Activated CD8-positive, alpha-beta T cell treated with anti-CD3 and anti-CD28 coated beads, Interleukin-2, amount 10 ng/mL, durations not matched to agents 7 days and 5 days (primary cell): ENCODE measurements around the gene AXIN1. TPM values are rescaled to one million over a fixed set of nuclear protein-coding genes. Genes with fewer than 3 reads are reported as not detected.
A peak's percentile ranks its signal among the peaks of the same experiment; 100 is the strongest.

ENCODE experiments used
- ATAC-seq: fragments of 150-1000 bp; cut with Tn5 transposase; one replicate; pipeline ENCODE4 v1.10.0; 2021; ENCODE audit warnings: moderate library complexity
- CTCF ChIA-PET: fragments of 350-600 bp; sonication (Branson Sonifier 250); formaldehyde crosslinking; loops from one replicate; lab custom pipeline; 2021; ENCODE audit warnings: antibody characterized with exemption; lab: Charles Lee
- POLR2A ChIA-PET: fragments of 350-600 bp; sonication (Branson Sonifier 250); formaldehyde crosslinking; loops from one replicate; lab custom pipeline; 2021; ENCODE audit warnings: antibody characterized with exemption; lab: Charles Lee
- DNase-seq: peaks from one replicate; pipeline ENCODE4 v3.0.0-alpha.2; 2020
- H3K27ac Mint-ChIP-seq: one replicate; pipeline ENCODE4 v1.8.0; 2021; ENCODE audit warnings: mild to moderate bottlenecking, mixed read lengths
- H3K27me3 Mint-ChIP-seq: one replicate; pipeline ENCODE4 v1.8.0; 2021; ENCODE audit warnings: low read depth, mixed read lengths
- H3K36me3 Mint-ChIP-seq: one replicate; pipeline ENCODE4 v1.8.0; 2021; ENCODE audit warnings: low read depth, mixed read lengths
- H3K4me1 Mint-ChIP-seq: one replicate; pipeline ENCODE4 v1.8.0; 2021; ENCODE audit warnings: low read depth, mixed read lengths
- H3K4me3 Mint-ChIP-seq: one replicate; pipeline ENCODE4 v1.8.0; 2021; ENCODE audit warnings: mild to moderate bottlenecking, mixed read lengths
- H3K9me3 Mint-ChIP-seq: one replicate; pipeline ENCODE4 v1.8.0; 2022; ENCODE audit warnings: mixed read lengths; ENCODE audit not compliant: insufficient read depth
- total RNA-seq, 2 experiments: library from RNA; stranded (reverse); gene quantifications; one replicate each; pipeline ENCODE4 v1.2.3, GENCODE V29; 2021

The AXIN1 gene, protein sequence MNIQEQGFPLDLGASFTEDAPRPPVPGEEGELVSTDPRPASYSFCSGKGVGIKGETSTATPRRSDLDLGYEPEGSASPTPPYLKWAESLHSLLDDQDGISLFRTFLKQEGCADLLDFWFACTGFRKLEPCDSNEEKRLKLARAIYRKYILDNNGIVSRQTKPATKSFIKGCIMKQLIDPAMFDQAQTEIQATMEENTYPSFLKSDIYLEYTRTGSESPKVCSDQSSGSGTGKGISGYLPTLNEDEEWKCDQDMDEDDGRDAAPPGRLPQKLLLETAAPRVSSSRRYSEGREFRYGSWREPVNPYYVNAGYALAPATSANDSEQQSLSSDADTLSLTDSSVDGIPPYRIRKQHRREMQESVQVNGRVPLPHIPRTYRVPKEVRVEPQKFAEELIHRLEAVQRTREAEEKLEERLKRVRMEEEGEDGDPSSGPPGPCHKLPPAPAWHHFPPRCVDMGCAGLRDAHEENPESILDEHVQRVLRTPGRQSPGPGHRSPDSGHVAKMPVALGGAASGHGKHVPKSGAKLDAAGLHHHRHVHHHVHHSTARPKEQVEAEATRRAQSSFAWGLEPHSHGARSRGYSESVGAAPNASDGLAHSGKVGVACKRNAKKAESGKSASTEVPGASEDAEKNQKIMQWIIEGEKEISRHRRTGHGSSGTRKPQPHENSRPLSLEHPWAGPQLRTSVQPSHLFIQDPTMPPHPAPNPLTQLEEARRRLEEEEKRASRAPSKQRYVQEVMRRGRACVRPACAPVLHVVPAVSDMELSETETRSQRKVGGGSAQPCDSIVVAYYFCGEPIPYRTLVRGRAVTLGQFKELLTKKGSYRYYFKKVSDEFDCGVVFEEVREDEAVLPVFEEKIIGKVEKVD
- total RNA-seq: 10 to 100 TPM; 25.1 to 26.1 TPM

DNA sequence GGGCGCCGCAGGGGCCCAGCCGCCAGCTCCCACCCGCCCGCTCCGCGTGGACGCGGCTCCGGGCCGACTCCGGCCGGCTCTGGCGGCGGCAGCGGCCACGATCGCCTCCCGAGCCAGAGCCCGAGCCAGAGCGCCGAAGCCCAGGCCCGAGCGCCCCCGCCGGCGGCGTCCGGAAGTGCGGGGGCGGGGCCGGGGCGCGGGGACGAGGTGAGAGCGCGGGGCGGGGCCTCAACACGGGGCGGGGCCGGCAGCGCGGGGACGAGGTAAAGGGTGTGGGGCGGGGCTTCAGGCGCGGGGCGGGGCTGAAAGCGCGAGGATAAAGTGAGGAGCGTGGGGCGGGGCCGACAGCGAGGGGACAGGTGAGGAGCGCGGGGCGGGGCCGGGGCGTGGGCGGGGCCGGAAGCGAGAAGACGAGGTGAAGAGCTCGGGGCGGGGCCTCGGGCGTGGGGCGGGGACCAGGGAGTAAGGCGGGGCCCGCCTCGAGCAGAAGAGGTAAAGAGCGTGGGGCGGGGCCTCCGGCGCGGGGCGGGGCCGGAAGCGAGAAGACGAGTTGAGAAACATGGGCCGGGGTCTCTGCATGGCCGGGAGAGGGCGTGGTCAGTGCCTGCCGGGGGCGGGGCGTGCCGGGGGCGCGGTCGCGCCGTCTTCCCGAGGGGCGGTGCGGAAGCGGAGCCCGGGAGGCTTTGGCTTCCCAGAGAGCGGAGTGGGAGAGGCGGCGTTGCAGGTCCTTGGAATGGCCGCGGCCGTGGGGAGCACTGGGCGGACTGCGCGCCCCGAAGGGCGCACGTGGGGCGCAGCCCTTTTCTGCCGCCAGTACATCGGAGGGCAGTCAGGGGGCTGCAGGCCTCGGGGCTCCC lies at the start of gene AXIN1:
AXIN1 (minus strand) TSS at position 177 of the 857 bp plus-strand sequence. CDS start 5,698 bp downstream, outside the sequence.
- H3K9me3 Mint-ChIP-seq: no peaks in the 10 kb centered on the region
- ATAC-seq (peak; percentile 82), DNase-seq (peak; percentile 100)
- POLR2A ChIA-PET: interaction anchor here (1.2 to 1.6 kb wide), 2 partner anchors 28 to 125 kb away, joined by 4 read pairs; no protein-coding TSS in a partner anchor
- peak within 1 kb of the TSS; percentile 86 for H3K4me3 Mint-ChIP-seq
- peak within 1 kb of the TSS; percentile 83 for H3K27ac Mint-ChIP-seq
- no peaks in the 10 kb centered on the region for H3K27me3 Mint-ChIP-seq
- peaks cover 49% of the 10 kb centered on the region for H3K4me1 Mint-ChIP-seq
- H3K36me3 Mint-ChIP-seq: peaks cover 12% of the 10 kb centered on the region
- CTCF ChIA-PET: interaction anchor here (0.6 to 1.5 kb wide), 3 partner anchors 9 to 125 kb away, joined by 3 to 5 read pairs (median 3); no protein-coding TSS in a partner anchor

DNA sequence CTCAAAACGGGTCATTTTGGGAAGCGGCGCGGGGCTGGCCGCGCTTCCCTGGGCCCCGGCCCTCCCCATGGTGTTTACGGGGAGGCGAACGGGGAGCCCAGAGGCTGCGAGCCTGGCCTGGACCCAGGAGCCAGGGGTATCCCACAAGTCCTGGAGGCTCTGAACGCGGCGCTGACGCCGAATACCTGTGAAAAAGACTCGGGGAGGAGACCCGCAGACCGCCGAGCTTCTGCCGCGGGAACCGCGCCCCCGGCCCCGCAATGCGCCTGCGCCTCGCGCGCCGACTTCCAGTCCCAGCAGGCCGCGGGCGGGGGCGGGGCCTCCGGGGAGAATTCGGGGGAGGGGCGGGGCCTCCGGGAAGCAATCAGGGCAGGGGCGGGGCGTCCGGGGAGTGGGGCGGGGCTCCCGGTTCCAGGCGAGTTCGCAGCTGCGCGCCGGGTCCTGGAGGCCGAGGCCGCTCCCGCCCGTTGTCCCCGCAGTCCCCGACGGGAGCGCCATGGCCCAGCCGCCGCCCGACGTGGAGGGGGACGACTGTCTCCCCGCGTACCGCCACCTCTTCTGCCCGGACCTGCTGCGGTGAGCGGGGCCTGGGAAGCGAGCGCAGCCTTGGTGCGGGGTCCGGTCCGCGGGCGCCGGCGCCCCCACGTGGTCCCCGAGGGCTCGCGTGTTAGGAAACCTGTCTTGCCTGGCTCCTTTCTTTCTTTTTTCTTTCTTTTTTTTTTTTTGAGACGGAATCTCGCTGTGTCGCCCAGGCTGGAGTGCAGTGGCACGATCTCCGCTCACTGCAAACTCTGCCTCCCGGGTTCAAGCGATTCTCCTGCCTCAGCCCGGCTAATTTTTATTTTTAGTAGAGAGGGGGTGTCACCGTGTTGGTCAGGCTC lies 49.2 kb upstream of the AXIN1 start, which contains the start of gene DECR2:
DECR2 (plus strand) TSS at position 418 of the 881 bp plus-strand sequence; CDS start at position 497, 79 bp downstream.
- peaks cover 7% of the 10 kb centered on the region for H3K27me3 Mint-ChIP-seq
- peak within 1 kb of the TSS; percentile 84 for H3K4me3 Mint-ChIP-seq
- ATAC-seq (peak; percentile 86), DNase-seq (peak; percentile 98)
- H3K27ac Mint-ChIP-seq: peak within 1 kb of the TSS; percentile 81
- no peaks in the 10 kb centered on the region for H3K9me3 Mint-ChIP-seq
- ChIA-PET POLR2A (interaction anchor here (1.2 kb wide), 1 partner anchor 9 kb away, joined by 6 read pairs; no protein-coding TSS in a partner anchor), CTCF (interaction anchor here (0.9 to 1.4 kb wide), 3 partner anchors 10 to 31 kb away, joined by 3 to 7 read pairs (median 6); partner anchors contain the start of gene MRPL28)
- no peaks in the 10 kb centered on the region for H3K36me3 Mint-ChIP-seq
- peaks cover 18% of the 10 kb centered on the region for H3K4me1 Mint-ChIP-seq

DNA sequence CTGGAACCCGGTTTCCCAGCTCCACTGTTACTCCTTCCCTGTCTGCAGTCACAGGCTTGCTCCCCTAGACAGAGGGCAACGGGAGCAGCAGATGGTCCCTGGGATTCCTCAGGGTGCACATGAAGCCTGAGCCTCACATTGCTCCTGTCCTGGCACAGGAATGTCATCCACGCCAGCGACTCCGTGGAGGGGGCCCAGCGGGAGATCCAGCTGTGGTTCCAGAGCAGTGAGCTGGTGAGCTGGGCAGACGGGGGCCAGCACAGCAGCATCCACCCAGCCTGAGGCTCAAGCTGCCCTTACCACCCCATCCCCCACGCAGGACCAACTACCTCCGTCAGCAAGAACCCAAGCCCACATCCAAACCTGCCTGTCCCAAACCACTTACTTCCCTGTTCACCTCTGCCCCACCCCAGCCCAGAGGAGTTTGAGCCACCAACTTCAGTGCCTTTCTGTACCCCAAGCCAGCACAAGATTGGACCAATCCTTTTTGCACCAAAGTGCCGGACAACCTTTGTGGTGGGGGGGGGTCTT lies 47.6 kb upstream of the AXIN1 start:
- Mint-ChIP-seq H3K27me3 (peaks cover 14% of the 10 kb centered on the region), H3K36me3 (no peaks in the 10 kb centered on the region), H3K9me3 (no peaks in the 10 kb centered on the region), H3K4me3 (peak overlapping the region; percentile 84), H3K4me1 (peaks cover 21% of the 10 kb centered on the region), H3K27ac (no peak overlapping the region)
- DNase-seq (no peak), ATAC-seq (no peak)
- ChIA-PET CTCF (interaction anchor here (0.7 kb wide), 1 partner anchor 17 kb away, joined by 3 read pairs; no protein-coding TSS in a partner anchor), POLR2A (interaction anchor here (0.7 to 0.9 kb wide), 2 partner anchors 25 to 165 kb away, joined by 3 to 5 read pairs; partner anchors contain the start of gene RAB11FIP3)

DNA sequence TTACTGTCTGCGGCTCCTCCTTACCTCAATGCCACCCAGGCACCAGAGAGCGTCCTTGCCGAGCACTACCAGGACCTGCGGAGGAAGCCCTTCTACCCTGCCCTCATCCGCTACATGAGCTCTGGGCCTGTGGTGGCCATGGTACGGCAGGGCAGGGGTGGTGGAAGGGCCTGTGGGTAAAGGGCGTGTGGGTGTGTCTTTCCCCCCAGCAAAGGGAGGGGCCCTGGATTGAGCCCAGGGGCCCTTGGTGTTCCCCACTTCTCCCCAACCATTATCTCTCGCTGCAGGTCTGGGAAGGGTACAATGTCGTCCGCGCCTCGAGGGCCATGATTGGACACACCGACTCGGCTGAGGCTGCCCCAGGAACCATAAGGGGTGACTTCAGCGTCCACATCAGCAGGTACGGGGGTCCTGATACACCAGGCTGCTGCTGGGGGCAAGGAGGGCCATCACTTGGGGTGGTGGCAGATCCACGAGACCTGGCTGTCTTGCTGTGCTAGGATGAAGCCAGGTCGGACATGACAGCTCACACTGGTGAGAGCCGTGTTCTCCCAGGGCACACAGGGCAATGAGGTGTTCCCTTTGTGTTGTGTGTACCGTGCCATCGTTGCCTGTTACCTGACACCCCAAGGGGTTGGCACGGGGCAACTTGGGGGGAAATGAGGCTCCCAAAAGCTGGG lies 47.0 kb upstream of the AXIN1 start:
- ATAC-seq (no peak), DNase-seq (no peak)
- H3K9me3 Mint-ChIP-seq: no peaks in the 10 kb centered on the region
- H3K27me3 Mint-ChIP-seq: peaks cover 14% of the 10 kb centered on the region
- ChIA-PET POLR2A (no interaction called here), CTCF (no interaction called here)
- H3K27ac Mint-ChIP-seq: no peak overlapping the region
- peak overlapping the region; percentile 84 for H3K4me3 Mint-ChIP-seq
- H3K4me1 Mint-ChIP-seq: peaks cover 21% of the 10 kb centered on the region
- H3K36me3 Mint-ChIP-seq: no peaks in the 10 kb centered on the region

DNA sequence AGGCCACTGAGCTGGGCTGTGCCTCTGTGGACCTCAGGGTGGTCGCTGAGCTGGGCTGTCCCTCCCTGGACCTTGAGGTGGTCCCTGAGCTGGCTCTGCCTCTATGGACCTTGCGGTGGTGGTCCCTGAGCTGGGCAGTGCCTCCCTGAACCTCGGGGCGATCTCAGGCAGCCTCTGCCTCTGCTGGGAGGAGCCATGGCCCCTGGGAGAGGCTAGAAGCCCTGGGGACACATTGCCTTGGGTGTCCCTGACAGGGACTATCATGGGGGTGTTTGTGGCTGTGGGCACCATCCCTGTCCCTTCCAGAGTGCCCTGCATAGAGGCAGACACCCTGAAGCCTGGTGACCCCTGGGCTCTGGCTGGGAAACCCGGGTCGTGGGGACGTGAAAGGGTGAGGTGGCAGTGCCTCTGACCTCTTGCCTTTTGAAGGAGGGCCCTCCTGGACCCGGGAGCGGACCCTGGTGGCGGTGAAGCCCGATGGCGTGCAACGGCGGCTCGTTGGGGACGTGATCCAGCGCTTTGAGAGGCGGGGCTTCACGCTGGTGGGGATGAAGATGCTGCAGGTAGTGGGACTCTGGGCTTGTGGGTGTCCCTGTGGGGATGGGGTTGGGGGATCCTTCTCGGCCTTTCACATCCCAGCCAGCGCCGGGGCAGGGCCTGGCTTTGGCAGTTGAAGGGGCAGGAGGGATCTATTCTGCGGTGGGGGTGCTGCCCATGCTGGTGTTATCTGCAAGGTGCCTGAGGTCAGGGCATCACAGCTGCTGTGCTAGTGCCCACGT lies 46.2 kb upstream of the AXIN1 start:
- no peaks in the 10 kb centered on the region for H3K9me3 Mint-ChIP-seq
- no peak for DNase-seq
- peaks cover 21% of the 10 kb centered on the region for H3K4me1 Mint-ChIP-seq
- CTCF ChIA-PET: no interaction called here
- H3K36me3 Mint-ChIP-seq: no peaks in the 10 kb centered on the region
- peak overlapping the region; percentile 52 for H3K4me3 Mint-ChIP-seq
- no peak overlapping the region for H3K27ac Mint-ChIP-seq
- H3K27me3 Mint-ChIP-seq: peaks cover 14% of the 10 kb centered on the region
- POLR2A ChIA-PET: no interaction called here
- no peak for ATAC-seq

DNA sequence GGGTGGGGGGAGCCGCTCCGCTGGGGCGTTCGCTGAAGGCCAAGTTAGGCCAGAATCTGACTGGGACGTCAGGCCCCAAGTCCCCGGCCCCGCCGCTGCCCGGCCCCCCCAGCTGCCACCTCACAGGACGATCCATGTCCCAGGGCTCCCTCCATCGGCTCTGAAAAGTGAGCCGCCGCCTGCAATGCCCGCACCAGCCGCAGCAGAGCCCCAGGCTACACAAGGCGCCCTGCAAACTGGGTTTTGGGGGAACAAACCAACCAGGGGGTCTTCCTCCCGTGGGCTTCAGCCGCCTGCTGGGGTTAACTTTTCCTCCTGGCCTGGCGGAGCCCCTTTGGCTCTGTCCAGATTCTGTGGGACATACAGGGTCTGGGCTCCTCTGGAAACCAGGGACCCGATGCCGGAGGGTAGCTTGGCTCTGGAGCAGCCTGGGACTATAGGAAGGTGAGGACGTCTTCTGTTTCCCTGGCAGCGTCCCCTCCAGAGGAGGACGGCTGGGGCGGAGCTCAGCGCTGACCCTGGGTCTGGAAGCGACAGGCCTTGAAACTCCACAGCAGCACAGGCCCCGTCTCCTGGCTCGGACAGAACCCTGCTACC lies 45.3 kb upstream of the AXIN1 start:
- Mint-ChIP-seq H3K4me3 (peak overlapping the region; percentile 52), H3K36me3 (no peaks in the 10 kb centered on the region), H3K9me3 (no peaks in the 10 kb centered on the region), H3K27me3 (peaks cover 14% of the 10 kb centered on the region), H3K4me1 (peaks cover 23% of the 10 kb centered on the region), H3K27ac (no peak overlapping the region)
- CTCF ChIA-PET: no interaction called here
- ATAC-seq: no peak
- POLR2A ChIA-PET: no interaction called here
- no peak for DNase-seq

DNA sequence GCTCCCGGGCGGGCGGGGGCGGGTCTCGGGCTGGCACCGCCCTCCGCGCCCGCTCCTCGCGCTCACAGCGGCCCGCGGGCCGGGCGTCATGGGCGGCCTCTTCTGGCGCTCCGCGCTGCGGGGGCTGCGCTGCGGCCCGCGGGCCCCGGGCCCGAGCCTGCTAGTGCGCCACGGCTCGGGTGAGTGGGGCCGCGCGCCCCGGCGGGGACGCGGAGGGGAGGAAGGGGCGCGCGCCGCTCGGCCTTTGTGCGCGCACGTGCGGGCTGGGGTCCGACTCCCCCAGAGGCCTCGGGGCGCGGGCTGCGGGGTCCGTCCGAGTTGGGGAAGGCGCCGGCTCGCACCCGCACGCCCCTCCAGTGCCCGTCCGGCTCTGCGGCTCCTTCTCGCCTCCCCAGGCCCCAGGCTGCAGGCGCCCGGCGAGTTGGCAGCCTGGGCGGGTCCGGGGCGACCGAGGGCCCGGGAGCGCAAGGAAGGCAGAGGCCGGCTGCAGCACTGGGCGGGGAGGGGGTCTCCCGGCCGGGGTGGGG lies 44.7 kb upstream of the AXIN1 start, which contains the start of gene NME4:
NME4 (plus strand) TSS at position 65 of the 527 bp plus-strand sequence; CDS start at position 89, 24 bp downstream.
- ChIA-PET POLR2A (no interaction called here), CTCF (no interaction called here)
- peaks cover 14% of the 10 kb centered on the region for H3K27me3 Mint-ChIP-seq
- no peak for DNase-seq
- peaks cover 27% of the 10 kb centered on the region for H3K4me1 Mint-ChIP-seq
- no peaks in the 10 kb centered on the region for H3K36me3 Mint-ChIP-seq
- H3K27ac Mint-ChIP-seq: no peak within 1 kb of the TSS
- no peak for ATAC-seq
- H3K4me3 Mint-ChIP-seq: peak within 1 kb of the TSS; percentile 60
- no peaks in the 10 kb centered on the region for H3K9me3 Mint-ChIP-seq

DNA sequence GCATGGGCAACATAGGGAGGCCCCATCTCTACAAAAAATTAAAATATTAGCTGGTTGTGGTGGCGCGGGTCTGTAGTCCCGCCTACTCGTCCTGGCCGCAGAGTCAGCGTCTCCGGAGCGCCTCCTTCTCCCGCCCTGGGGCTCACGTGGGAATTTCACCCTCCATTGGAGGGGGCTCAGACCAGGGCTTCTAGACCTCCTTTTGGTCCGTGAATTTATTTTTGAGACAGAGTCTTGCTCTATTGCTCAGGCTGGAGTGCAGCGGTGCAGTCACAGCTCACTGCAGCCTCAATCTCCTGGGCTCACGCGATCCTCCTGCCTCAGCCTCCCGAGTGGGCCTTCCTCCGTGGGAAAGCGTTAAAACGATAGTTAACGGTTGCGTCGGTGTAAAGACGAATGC lies 44.1 kb upstream of the AXIN1 start:
- no peaks in the 10 kb centered on the region for H3K36me3 Mint-ChIP-seq
- ChIA-PET POLR2A (no interaction called here), CTCF (no interaction called here)
- H3K27me3 Mint-ChIP-seq: peaks cover 14% of the 10 kb centered on the region
- peak overlapping the region; percentile 60 for H3K4me3 Mint-ChIP-seq
- H3K9me3 Mint-ChIP-seq: no peaks in the 10 kb centered on the region
- H3K27ac Mint-ChIP-seq: no peak overlapping the region
- peaks cover 31% of the 10 kb centered on the region for H3K4me1 Mint-ChIP-seq
- no peak for DNase-seq
- no peak for ATAC-seq

DNA sequence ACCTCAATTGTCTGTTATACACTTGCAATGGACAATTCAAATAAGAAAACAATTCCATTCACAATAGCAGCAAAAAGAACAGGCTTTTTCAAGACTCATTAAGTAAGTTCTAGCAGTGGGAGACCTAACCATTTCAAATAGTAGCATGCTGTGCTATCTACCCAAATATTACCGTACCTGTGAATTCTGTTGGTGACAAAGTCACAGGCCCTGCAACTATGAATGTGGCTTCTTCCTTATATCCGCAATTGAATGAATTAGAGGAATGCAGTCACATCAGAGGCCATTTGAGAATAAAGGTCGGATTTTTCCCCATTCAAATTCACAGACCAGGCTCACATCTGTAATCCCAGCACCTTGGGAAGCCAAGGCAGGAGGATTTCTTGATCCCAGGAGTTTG lies 43.7 kb upstream of the AXIN1 start:
- ChIA-PET CTCF (no interaction called here), POLR2A (no interaction called here)
- H3K4me1 Mint-ChIP-seq: peaks cover 32% of the 10 kb centered on the region
- ATAC-seq (no peak), DNase-seq (no peak)
- no peak overlapping the region for H3K27ac Mint-ChIP-seq
- H3K4me3 Mint-ChIP-seq: no peak overlapping the region
- no peaks in the 10 kb centered on the region for H3K9me3 Mint-ChIP-seq
- H3K27me3 Mint-ChIP-seq: peaks cover 14% of the 10 kb centered on the region
- H3K36me3 Mint-ChIP-seq: no peaks in the 10 kb centered on the region
